Thyroid gland (tissue), 4 donors: Measurements from ENCODE around the gene ERAL1.

Experiments
- CTCF ChIP-seq, 6 experiments: fragments of 200-600 bp in 3 of 6; fragments of 450-650 bp in 3 of 6; sonication (generic) in 3 of 6; IDR thresholded peaks; one replicate each; pipeline ENCODE4 v1.5.1; 2016 to 2019; ENCODE audit warnings: antibody characterized with exemption in 6 of 6, mild to moderate bottlenecking in 2 of 6, inconsistent platforms in 1 of 6, moderate library complexity in 1 of 6
- POLR2A ChIP-seq, 2 donors: fragments of 450-650 bp; IDR thresholded peaks; one replicate each; pipeline ENCODE4 v1.6.1; 2017; ENCODE audit warnings: antibody characterized with exemption in 2 of 2, mild to moderate bottlenecking in 2 of 2, moderate library complexity in 1 of 2

- TF ChIP-seq CTCF (IDR thresholded peaks at IDR 0.05) (no peak), POLR2A (IDR thresholded peaks at IDR 0.05) (no peak)
Observed at GRCh38 chr17:28880572-28880945, 25.7 kb downstream of the ERAL1 start.
